ENCODE results near the gene CDH10. TPM values are rescaled to one million over a fixed set of nuclear protein-coding genes. Genes with fewer than 3 reads are reported as not detected.

CDH10 gene
- total RNA-seq, 1 experiment from 2014 or later = 0.31 TPM

DNA sequence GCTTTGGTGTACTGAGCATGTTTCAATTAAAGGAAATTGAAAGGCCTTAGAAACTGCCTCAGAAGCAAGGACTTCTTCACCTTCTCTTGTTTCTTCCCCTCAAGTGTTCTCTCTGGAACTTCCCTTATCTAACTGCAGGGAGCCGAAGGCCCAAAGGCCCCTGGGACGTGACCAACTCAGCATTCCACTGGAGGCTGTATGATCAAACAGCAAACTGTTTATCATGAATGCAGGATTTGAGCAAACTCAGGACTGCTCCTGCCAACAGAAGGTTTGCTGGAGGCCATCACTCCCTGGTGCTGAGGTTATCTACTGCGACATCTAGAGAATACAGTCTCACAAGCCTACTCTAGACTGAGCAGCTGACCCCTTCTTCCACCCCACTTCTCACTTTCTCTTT, 4.8 kb upstream of the CDH10 start:
- H2BK120ac ChIP-seq (ENCODE audit: low read depth, low read length, poor library complexity, severe bottlenecking) = no peak overlapping the region
- Mint-ChIP-seq H3K4me1 (peaks cover 40 to 42% of the 10 kb centered on the region in 2 experiments), H3K9me3 (peaks cover 2 to 9% of the 10 kb centered on the region in 2 experiments; a peak in 3 of 5 replicates), H3K27ac (no peak overlapping the region), H3K27me3 (ENCODE audit: low read depth) (peaks cover 13% of the 10 kb centered on the region), H3K36me3 (ENCODE audit: insufficient read depth in 1 of 3, low read depth in 3 of 3) (peaks cover 0 to 12% (median 2%) of the 10 kb centered on the region in 3 experiments; a peak in 4 of 7 replicates), H3K4me3 (no peak overlapping the region)
- H4K20me1 ChIP-seq (ENCODE audit: control insufficient read depth, insufficient read depth, insufficient read length) = no peaks in the 10 kb centered on the region
- H3K27me3 ChIP-seq (ENCODE audit: insufficient read depth, low read length) = no peaks in the 10 kb centered on the region
- no peak overlapping the region for H2AFZ ChIP-seq (ENCODE audit: low read length)
- no peak overlapping the region for H4K91ac ChIP-seq (ENCODE audit: insufficient read length, low read depth, low read length)
- no peaks in the 10 kb centered on the region for H3K23me2 ChIP-seq (ENCODE audit: insufficient read length, low read depth, low read length, poor library complexity, severe bottlenecking)
- no peak overlapping the region for H3K9ac ChIP-seq (ENCODE audit: extremely low read depth, insufficient read length, low read length)
- WGBS (ENCODE audit: extremely low coverage, insufficient read length, low lambda C conversion rate) = no CpG with 5 or more reads among the region's 3 CpGs
- TF ChIP-seq, protein P1, sequence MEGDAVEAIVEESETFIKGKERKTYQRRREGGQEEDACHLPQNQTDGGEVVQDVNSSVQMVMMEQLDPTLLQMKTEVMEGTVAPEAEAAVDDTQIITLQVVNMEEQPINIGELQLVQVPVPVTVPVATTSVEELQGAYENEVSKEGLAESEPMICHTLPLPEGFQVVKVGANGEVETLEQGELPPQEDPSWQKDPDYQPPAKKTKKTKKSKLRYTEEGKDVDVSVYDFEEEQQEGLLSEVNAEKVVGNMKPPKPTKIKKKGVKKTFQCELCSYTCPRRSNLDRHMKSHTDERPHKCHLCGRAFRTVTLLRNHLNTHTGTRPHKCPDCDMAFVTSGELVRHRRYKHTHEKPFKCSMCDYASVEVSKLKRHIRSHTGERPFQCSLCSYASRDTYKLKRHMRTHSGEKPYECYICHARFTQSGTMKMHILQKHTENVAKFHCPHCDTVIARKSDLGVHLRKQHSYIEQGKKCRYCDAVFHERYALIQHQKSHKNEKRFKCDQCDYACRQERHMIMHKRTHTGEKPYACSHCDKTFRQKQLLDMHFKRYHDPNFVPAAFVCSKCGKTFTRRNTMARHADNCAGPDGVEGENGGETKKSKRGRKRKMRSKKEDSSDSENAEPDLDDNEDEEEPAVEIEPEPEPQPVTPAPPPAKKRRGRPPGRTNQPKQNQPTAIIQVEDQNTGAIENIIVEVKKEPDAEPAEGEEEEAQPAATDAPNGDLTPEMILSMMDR (conservative IDR thresholded peaks at IDR 0.05) = no peak
- no peak overlapping the region for H3K56ac ChIP-seq (ENCODE audit: insufficient read length, low read depth, low read length)
- no peak overlapping the region for H2BK20ac ChIP-seq (ENCODE audit: low read depth, low read length, poor library complexity, severe bottlenecking)
- no peak overlapping the region for H2BK15ac ChIP-seq (ENCODE audit: low read depth, low read length)
- no peak for DNase-seq
- no peak overlapping the region for H2AK5ac ChIP-seq (ENCODE audit: insufficient read length, low read length)
- no peaks in the 10 kb centered on the region for H3K9me3 ChIP-seq (ENCODE audit: control insufficient read depth, low read depth, low read length)
- no peak overlapping the region for H2BK12ac ChIP-seq (ENCODE audit: insufficient read length, low read depth, low read length)
- H2BK5ac ChIP-seq (ENCODE audit: insufficient read length, low read length) = no peak overlapping the region
- no peak overlapping the region for H4K8ac ChIP-seq (replicated peaks; ENCODE audit: insufficient read length, low read depth, low read length)
- H3K4ac ChIP-seq (ENCODE audit: low read depth, low read length) = no peak overlapping the region
- H3K4me2 ChIP-seq (ENCODE audit: insufficient read depth, insufficient read length, low read length) = no peak overlapping the region
- H3K23ac ChIP-seq (ENCODE audit: insufficient read length, low read depth, low read length) = no peak overlapping the region
- H3K79me2 ChIP-seq (ENCODE audit: insufficient read depth, low read length) = no peaks in the 10 kb centered on the region
- H3K27ac ChIP-seq (ENCODE audit: insufficient read length, low read depth, low read length) = no peak overlapping the region
- H3K4me1 ChIP-seq (ENCODE audit: insufficient read depth, low read length) = no peaks in the 10 kb centered on the region; the same call in 1 of the 2 replicates
- H3K18ac ChIP-seq (ENCODE audit: insufficient read length, low read depth, low read length) = no peak overlapping the region
- no peak overlapping the region for H4K5ac ChIP-seq (ENCODE audit: insufficient read length, low read depth, low read length)
- H3T11ph ChIP-seq (ENCODE audit: low read length) = no peak overlapping the region
- no peaks in the 10 kb centered on the region for H3K79me1 ChIP-seq (ENCODE audit: insufficient read depth, low read depth, low read length, poor library complexity, severe bottlenecking)
- H3K14ac ChIP-seq (ENCODE audit: insufficient read depth, low read length) = no peak overlapping the region

Measured in H9 (cell line).